Activated T-cell treated with anti-CD3 and anti-CD28 coated beads, Interleukin-2, amount 50 U/mL, for 72 hours (primary cell): ENCODE measurements around the gene OMG. TPM values are rescaled to one million over a fixed set of nuclear protein-coding genes. Genes with fewer than 3 reads are reported as not detected.
"Not testable (repeated sequence)": the region's sequence is repeated elsewhere in the genome, so short reads cannot be mapped to it uniquely, and the experiment has no call there.

ENCODE experiments used
- ATAC-seq, 2 donors: fragments of 150-1000 bp; cut with Tn5 transposase; replicated peaks in 1 of 2; 2 replicates each; pipeline ENCODE4 v1.10.0; 2021; ENCODE audit warnings: moderate library complexity in 2 of 2, mild to moderate bottlenecking in 1 of 2
- DNase-seq, 2 donors: peaks; one replicate each; pipeline ENCODE4 v3.0.0; 2021 to 2022; ENCODE audit warnings: mixed read lengths in 1 of 2
- H3K27ac Mint-ChIP-seq: one replicate; pipeline ENCODE4 v1.8.0; 2022; ENCODE audit warnings: mild to moderate bottlenecking, moderate library complexity, mixed read lengths
- H3K27me3 Mint-ChIP-seq: one replicate; pipeline ENCODE4 v1.8.0; 2022; ENCODE audit warnings: low read depth, mixed read lengths
- H3K36me3 Mint-ChIP-seq, 2 donors: one replicate each; pipeline ENCODE4 v1.8.0; 2022; ENCODE audit warnings: mixed read lengths in 2 of 2, mild to moderate bottlenecking in 1 of 2; ENCODE audit not compliant: insufficient read depth in 2 of 2
- H3K4me1 Mint-ChIP-seq: one replicate; pipeline ENCODE4 v1.8.0; 2022; ENCODE audit warnings: low read depth, mixed read lengths
- H3K4me3 Mint-ChIP-seq, 2 donors: one replicate each; pipeline ENCODE4 v1.8.0; 2022; ENCODE audit warnings: mild to moderate bottlenecking in 2 of 2, mixed read lengths in 2 of 2, moderate library complexity in 2 of 2
- H3K9me3 Mint-ChIP-seq, 2 donors: one replicate each; pipeline ENCODE4 v1.8.0; 2022; ENCODE audit warnings: mixed read lengths in 2 of 2
- total RNA-seq, 2 donors: library from RNA; stranded (reverse); gene quantifications; one replicate each; pipeline ENCODE4 v1.2.3, GENCODE V29; 2022

The OMG gene
- total RNA-seq, 2 donors from 2014 or later = 0.42 to 1.1 TPM

DNA sequence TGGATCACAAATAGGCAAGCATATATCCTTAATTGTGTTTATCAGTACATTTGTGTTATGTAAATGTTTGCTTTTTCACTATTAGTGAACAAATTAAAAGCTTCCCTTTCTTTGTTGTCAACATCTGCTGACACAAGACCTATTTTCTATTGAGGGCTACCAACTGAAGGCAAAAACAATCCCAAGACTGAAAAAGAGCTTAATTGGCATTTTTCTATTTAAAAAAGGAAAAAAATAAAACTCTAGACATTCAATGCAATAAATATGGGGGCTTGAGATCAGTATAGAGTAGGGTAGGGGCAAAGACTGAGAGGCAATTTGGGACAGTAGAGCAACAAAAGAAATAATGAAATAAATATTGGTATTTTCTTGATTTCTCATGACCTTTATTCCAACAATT lies 24.2 kb downstream of the OMG start:
- Mint-ChIP-seq H3K27ac (no peak overlapping the region), H3K27me3 (no peaks in the 10 kb centered on the region)
- ATAC-seq = no peak

GRCh38 chr17:31272236-31272635 lies 24.8 kb downstream of the OMG start:
- DNase-seq = no peak
- no peaks in the 10 kb centered on the region for H3K27me3 Mint-ChIP-seq
- no peaks in the 10 kb centered on the region for H3K4me1 Mint-ChIP-seq
- H3K4me3 Mint-ChIP-seq = no peak overlapping the region
- no peaks in the 10 kb centered on the region for H3K9me3 Mint-ChIP-seq
- H3K36me3 Mint-ChIP-seq = peaks cover 3% of the 10 kb centered on the region in 2 donors
- H3K27ac Mint-ChIP-seq = no peak overlapping the region
- ATAC-seq = no peak

More for the DNA sequence above, 24.2 kb downstream of the OMG start:
- H3K9me3 Mint-ChIP-seq = no peaks in the 10 kb centered on the region
- no peaks in the 10 kb centered on the region for H3K4me1 Mint-ChIP-seq
- no peak for DNase-seq
- H3K4me3 Mint-ChIP-seq = no peak overlapping the region
- H3K36me3 Mint-ChIP-seq = peaks cover 3% of the 10 kb centered on the region in 2 donors

GRCh38 chr17:31269578-31269983 lies 27.5 kb downstream of the OMG start:
- DNase-seq (no peak), ATAC-seq (no peak)
- Mint-ChIP-seq H3K27me3 (no peaks in the 10 kb centered on the region), H3K9me3 (no peaks in the 10 kb centered on the region), H3K27ac (no peak overlapping the region), H3K4me3 (no peak overlapping the region), H3K4me1 (no peaks in the 10 kb centered on the region), H3K36me3 (peaks cover 3 to 4% of the 10 kb centered on the region in 2 donors)

GRCh38 chr17:31269036-31269577 lies 27.9 kb downstream of the OMG start:
- Mint-ChIP-seq H3K27me3 (no peaks in the 10 kb centered on the region), H3K36me3 (peaks cover 3 to 4% of the 10 kb centered on the region in 2 donors), H3K27ac (no peak overlapping the region), H3K4me1 (no peaks in the 10 kb centered on the region), H3K9me3 (no peaks in the 10 kb centered on the region), H3K4me3 (no peak overlapping the region)
- ATAC-seq = no peak
- no peak for DNase-seq

DNA sequence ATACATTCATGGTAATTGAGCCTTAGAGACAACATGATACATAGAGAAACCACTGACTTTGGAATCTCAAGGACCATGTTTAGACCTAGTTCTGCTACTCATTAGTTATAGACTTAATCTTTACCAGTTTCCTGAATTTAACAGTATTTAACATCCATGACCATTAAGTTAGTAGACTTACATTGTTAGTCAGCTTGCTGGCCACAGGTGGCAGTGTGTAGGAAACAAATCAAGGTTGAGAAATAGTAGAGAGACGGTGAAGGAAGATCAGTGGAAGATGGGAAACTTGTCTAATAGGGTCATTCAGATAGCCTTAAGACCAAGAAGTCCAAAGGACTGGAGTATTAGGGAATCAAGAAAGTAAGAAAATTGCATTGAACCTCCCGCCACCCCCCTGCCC lies 31.0 kb downstream of the OMG start:
- ATAC-seq (no peak), DNase-seq (no peak)
- Mint-ChIP-seq H3K27me3 (no peaks in the 10 kb centered on the region), H3K36me3 (peaks cover 1 to 4% of the 10 kb centered on the region in 2 donors), H3K27ac (no peak overlapping the region), H3K9me3 (no peaks in the 10 kb centered on the region), H3K4me3 (no peak overlapping the region), H3K4me1 (no peaks in the 10 kb centered on the region)

- H3K27me3 Mint-ChIP-seq, H3K27ac Mint-ChIP-seq, DNase-seq, H3K36me3 Mint-ChIP-seq, ATAC-seq, H3K4me1 Mint-ChIP-seq, H3K4me3 Mint-ChIP-seq, H3K9me3 Mint-ChIP-seq: not testable (repeated sequence)
These were observed 34.1 kb downstream of the OMG start for GRCh38 chr17:31262923-31263322.

DNA sequence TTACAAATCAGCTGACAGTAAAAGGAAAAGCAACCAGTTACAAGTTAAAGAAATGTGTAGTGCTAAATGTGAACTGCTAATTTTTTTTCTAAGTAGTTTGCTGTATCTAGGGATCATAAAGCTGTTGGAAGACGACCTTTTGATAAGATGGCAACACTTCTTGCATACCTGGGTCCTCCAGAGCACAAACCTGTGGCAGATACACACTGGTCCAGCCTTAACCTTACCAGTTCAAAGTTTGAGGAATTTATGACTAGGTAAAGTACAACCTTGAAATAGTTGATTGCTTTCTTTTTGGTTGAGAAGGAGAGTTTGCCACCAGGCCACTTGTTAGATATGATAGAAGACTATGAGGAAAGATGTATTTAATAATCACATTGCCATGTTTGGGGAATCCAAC lies 35.4 kb downstream of the OMG start:
- H3K27ac Mint-ChIP-seq = no peak overlapping the region
- H3K27me3 Mint-ChIP-seq = no peaks in the 10 kb centered on the region
- DNase-seq (no peak), ATAC-seq (no peak)
- no peak overlapping the region for H3K4me3 Mint-ChIP-seq
- peaks cover 1% of the 10 kb centered on the region in 2 donors for H3K36me3 Mint-ChIP-seq
- H3K9me3 Mint-ChIP-seq = no peaks in the 10 kb centered on the region
- H3K4me1 Mint-ChIP-seq = no peaks in the 10 kb centered on the region

DNA sequence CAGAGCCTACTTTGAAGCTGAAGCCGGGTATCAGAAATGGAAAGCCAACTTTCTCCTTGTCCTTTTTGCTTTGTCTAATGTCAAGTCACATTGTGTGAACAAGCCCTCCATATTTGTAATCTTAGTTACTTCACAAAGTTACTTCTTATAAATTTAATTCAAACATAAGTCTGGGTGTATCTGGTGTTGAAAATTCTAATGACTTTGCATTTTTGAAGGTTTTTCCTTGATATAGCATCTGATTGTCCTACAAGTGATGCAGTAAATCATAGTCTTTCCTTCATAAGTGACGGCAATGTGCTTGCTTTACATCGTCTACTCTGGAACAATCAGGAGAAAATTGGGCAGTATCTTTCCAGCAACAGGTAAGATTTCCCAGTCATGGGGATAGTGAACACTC lies 36.9 kb downstream of the OMG start:
- no peaks in the 10 kb centered on the region for H3K27me3 Mint-ChIP-seq
- H3K27ac Mint-ChIP-seq = no peak overlapping the region
- H3K4me3 Mint-ChIP-seq = no peak overlapping the region
- no peaks in the 10 kb centered on the region for H3K9me3 Mint-ChIP-seq
- no peaks in the 10 kb centered on the region for H3K36me3 Mint-ChIP-seq
- DNase-seq (no peak), ATAC-seq (no peak)
- no peaks in the 10 kb centered on the region for H3K4me1 Mint-ChIP-seq

DNA sequence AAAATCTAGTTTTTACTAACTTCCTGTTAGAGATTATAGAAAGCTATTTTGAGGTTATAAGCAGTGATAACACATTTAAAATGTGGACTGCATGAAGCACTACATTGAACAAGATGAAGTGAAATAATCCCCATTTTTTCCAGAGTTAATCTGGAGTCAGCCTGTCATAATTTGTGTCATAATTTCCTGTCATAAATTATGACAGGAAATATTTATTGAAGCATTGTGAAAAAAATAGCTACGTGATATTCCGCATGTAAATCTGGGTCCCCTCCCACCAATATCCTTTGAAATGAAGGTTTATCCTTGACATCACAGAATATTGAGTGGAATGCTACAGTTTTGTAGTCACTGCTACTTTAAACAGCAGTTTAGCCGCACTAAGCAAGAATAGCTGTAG lies 40.1 kb downstream of the OMG start:
- ATAC-seq (no peak), DNase-seq (no peak)
- H3K36me3 Mint-ChIP-seq = peaks cover 0 to 1% of the 10 kb centered on the region in 2 donors
- H3K27ac Mint-ChIP-seq = no peak overlapping the region
- H3K4me3 Mint-ChIP-seq = no peak overlapping the region
- no peaks in the 10 kb centered on the region for H3K4me1 Mint-ChIP-seq
- H3K27me3 Mint-ChIP-seq = no peaks in the 10 kb centered on the region
- H3K9me3 Mint-ChIP-seq = no peaks in the 10 kb centered on the region

GRCh38 chr17:31254654-31255053 lies 42.4 kb downstream of the OMG start:
- no peak overlapping the region for H3K27ac Mint-ChIP-seq
- H3K9me3 Mint-ChIP-seq = no peaks in the 10 kb centered on the region
- peaks cover 0 to 1% of the 10 kb centered on the region in 2 donors for H3K36me3 Mint-ChIP-seq
- ATAC-seq = no peak
- H3K27me3 Mint-ChIP-seq = no peaks in the 10 kb centered on the region
- no peak for DNase-seq
- no peaks in the 10 kb centered on the region for H3K4me1 Mint-ChIP-seq
- H3K4me3 Mint-ChIP-seq = no peak overlapping the region

DNA sequence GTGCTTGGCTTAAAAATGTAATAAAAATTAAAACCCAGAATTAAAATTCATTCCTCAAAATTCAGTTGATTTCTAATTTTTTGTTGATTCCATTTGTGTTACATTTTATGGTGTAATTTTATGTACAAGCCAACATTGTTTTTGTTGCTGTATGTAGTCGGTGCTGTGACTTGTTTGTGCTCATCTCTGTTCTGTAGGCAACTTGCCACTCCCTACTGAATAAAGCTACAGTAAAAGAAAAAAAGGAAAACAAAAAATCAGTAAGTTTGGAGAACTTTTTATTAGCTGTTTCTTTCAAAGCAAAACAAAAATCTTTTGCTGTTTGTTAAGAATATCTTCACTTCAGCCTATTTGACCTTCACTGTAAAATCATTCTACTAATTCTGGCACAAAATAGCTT lies 44.3 kb downstream of the OMG start:
- Mint-ChIP-seq H3K27me3 (no peaks in the 10 kb centered on the region), H3K4me3 (no peak overlapping the region), H3K9me3 (no peaks in the 10 kb centered on the region), H3K4me1 (no peaks in the 10 kb centered on the region), H3K27ac (no peak overlapping the region), H3K36me3 (peaks cover 0 to 1% of the 10 kb centered on the region in 2 donors)
- DNase-seq (no peak), ATAC-seq (no peak)

GRCh38 chr17:31251970-31252328 lies 45.1 kb downstream of the OMG start:
- peaks cover 0 to 1% of the 10 kb centered on the region in 2 donors for H3K36me3 Mint-ChIP-seq
- no peak for DNase-seq
- no peaks in the 10 kb centered on the region for H3K9me3 Mint-ChIP-seq
- H3K4me1 Mint-ChIP-seq = no peaks in the 10 kb centered on the region
- H3K27ac Mint-ChIP-seq = no peak overlapping the region
- no peak overlapping the region for H3K4me3 Mint-ChIP-seq
- no peak for ATAC-seq
- H3K27me3 Mint-ChIP-seq = no peaks in the 10 kb centered on the region

DNA sequence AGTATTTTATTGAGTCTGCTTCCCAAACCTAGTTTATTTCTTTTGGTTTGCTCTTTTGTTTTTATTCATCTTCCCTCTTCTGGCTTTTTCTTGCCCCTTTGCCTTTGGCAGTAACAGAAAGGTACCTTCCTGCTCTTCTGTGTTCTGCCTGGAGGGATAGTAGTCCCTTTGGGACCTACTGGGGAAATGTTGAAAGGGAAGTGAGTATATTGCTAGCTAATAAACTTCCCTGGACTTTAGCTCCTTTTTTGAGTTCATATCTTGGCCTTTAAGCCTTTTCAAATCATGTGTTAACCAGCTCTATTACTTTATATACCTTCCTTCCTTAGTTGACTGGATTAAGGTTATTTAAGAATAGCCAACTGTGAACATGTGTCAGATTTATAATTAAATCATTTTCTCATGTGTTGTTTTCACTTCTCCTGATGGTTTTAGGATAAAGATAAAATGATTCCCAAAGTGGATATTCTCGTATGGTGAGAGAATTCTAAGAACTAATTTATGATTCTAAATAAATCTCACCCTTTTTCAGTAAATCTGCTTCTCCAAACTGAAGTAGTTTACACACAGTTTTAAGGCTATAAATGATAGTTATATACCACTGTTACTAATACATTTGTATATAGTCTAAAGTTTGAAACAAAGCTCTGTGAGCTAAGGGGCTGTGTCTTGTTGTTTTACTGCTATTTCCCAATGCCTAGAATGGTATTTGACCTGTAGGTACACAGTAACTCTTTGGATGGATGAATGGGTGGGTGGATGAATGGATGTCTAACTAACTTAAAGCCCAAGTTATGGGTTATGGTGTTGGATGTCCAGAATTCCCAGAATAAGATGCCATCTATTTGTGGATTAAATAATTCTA lies 45.7 kb downstream of the OMG start:
- no peak for DNase-seq
- Mint-ChIP-seq H3K36me3 (peaks cover 0 to 1% of the 10 kb centered on the region in 2 donors), H3K27me3 (no peaks in the 10 kb centered on the region), H3K4me3 (no peak overlapping the region), H3K4me1 (no peaks in the 10 kb centered on the region), H3K9me3 (no peaks in the 10 kb centered on the region), H3K27ac (no peak overlapping the region)
- no peak for ATAC-seq

GRCh38 chr17:31250229-31250628 lies 46.8 kb downstream of the OMG start:
- no peaks in the 10 kb centered on the region for H3K9me3 Mint-ChIP-seq
- DNase-seq (no peak), ATAC-seq (no peak)
- peaks cover 0 to 1% of the 10 kb centered on the region in 2 donors for H3K36me3 Mint-ChIP-seq
- peak overlapping the region; percentile 69 for H3K27ac Mint-ChIP-seq
- no peaks in the 10 kb centered on the region for H3K4me1 Mint-ChIP-seq
- no peaks in the 10 kb centered on the region for H3K27me3 Mint-ChIP-seq
- no peak overlapping the region for H3K4me3 Mint-ChIP-seq
